ENCODE results near the gene TKT.
"Not testable (repeated sequence)": the region's sequence is repeated elsewhere in the genome, so short reads cannot be mapped to it uniquely, and the experiment has no call there.

Gene TKT

GRCh38 chr3:53260286-53260785 is 4.5 kb upstream of the TKT start:
- no peak for DNase-seq (ENCODE audit: low read depth in 2 of 2)

- DNase-seq (ENCODE audit: low read depth in 2 of 2), result no peak
Observed at GRCh38 chr3:53259427-53260259, 3.8 kb upstream of the TKT start.

GRCh38 chr3:53258600-53259426 is 3.0 kb upstream of the TKT start:
- no peak for DNase-seq (ENCODE audit: low read depth in 2 of 2)

- DNase-seq (ENCODE audit: low read depth in 2 of 2), result no peak
Observed at GRCh38 chr3:53257465-53257864, 1.6 kb upstream of the TKT start.

- DNase-seq (ENCODE audit: low read depth in 2 of 2), result no peak
Observed at GRCh38 chr3:53256704-53257055, 858 bp upstream of the TKT start.

- DNase-seq (ENCODE audit: low read depth in 2 of 2), result no peak
Observed at GRCh38 chr3:53255423-53255774, 423 bp downstream of the TKT start.

GRCh38 chr3:53254509-53255422 is 1.1 kb downstream of the TKT start:
- no peak for DNase-seq (ENCODE audit: low read depth in 2 of 2)

- DNase-seq (ENCODE audit: low read depth in 2 of 2), result no peak
Observed at GRCh38 chr3:53253707-53254508, 1.9 kb downstream of the TKT start.

GRCh38 chr3:53252947-53253322 is 2.9 kb downstream of the TKT start:
- not testable (repeated sequence) for DNase-seq (ENCODE audit: low read depth in 2 of 2)

GRCh38 chr3:53252096-53252946 is 3.5 kb downstream of the TKT start:
- no peak for DNase-seq (ENCODE audit: low read depth in 2 of 2)

- no peak for DNase-seq (ENCODE audit: low read depth in 2 of 2)
Observed at GRCh38 chr3:53250881-53251605, 4.8 kb downstream of the TKT start.

GRCh38 chr3:53250453-53250852 is 5.4 kb downstream of the TKT start:
- no peak for DNase-seq (ENCODE audit: low read depth in 2 of 2)

- DNase-seq (ENCODE audit: low read depth in 2 of 2), result no peak
Observed at GRCh38 chr3:53248161-53248560, 7.7 kb downstream of the TKT start.

- no peak for DNase-seq (ENCODE audit: low read depth in 2 of 2)
Observed at GRCh38 chr3:53247619-53248018, 8.2 kb downstream of the TKT start.

- DNase-seq (ENCODE audit: low read depth in 2 of 2), result no peak
Observed at GRCh38 chr3:53244271-53244670, 11.6 kb downstream of the TKT start.

- no peak for DNase-seq (ENCODE audit: low read depth in 2 of 2)
Observed at GRCh38 chr3:53243785-53244184, 12.0 kb downstream of the TKT start.

GRCh38 chr3:53243165-53243564 is 12.7 kb downstream of the TKT start:
- DNase-seq (ENCODE audit: low read depth in 2 of 2), result peak; percentile 22 to 29

- no peak for DNase-seq (ENCODE audit: low read depth in 2 of 2)
Observed at GRCh38 chr3:53242642-53243041, 13.2 kb downstream of the TKT start.

- no peak for DNase-seq (ENCODE audit: low read depth in 2 of 2)
Observed at GRCh38 chr3:53242155-53242554, 13.7 kb downstream of the TKT start.

All from fibroblast of skin of left quadriceps (primary cell).